ENCODE data around the gene ITGA5. TPM values are rescaled to one million over a fixed set of nuclear protein-coding genes. Genes with fewer than 3 reads are reported as not detected.

The ITGA5 gene
- total and polyA plus RNA-seq, 2 experiments from 2014 or later: 52.6 to 55.8 TPM

DNA sequence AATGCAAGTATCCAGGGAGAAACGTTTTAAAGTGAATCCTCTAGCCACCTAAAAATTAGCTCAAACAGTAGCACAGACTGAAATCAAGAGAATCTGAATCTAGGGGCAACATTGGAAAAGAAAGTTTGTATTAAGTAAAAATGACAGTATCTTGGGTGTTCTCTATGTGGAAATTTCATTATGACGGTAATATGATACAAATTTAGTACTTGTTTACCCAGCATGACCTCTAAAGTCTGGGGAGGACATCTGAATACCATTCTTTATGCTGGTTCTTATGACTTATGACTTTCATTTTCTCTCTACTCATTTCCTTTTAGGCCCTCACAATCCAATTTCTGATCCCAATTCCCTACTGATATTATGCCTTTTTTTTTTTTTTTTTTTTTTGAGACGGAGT lies 40.3 kb upstream of the ITGA5 start:
- peaks cover 47% of the 10 kb centered on the region for H3K27me3 ChIP-seq
- H3K9me3 ChIP-seq (ENCODE audit: low read depth): no peaks in the 10 kb centered on the region
- DNase-seq (ENCODE audit: low read depth in 1 of 2, low spot score in 1 of 2): no peak
- no peak overlapping the region for H3K4me3 ChIP-seq
- H3K4me1 ChIP-seq (ENCODE audit: low read depth): no peaks in the 10 kb centered on the region
- no peaks in the 10 kb centered on the region for H3K36me3 ChIP-seq
- H3K27ac ChIP-seq: no peak overlapping the region
- TF ChIP-seq, protein P1, sequence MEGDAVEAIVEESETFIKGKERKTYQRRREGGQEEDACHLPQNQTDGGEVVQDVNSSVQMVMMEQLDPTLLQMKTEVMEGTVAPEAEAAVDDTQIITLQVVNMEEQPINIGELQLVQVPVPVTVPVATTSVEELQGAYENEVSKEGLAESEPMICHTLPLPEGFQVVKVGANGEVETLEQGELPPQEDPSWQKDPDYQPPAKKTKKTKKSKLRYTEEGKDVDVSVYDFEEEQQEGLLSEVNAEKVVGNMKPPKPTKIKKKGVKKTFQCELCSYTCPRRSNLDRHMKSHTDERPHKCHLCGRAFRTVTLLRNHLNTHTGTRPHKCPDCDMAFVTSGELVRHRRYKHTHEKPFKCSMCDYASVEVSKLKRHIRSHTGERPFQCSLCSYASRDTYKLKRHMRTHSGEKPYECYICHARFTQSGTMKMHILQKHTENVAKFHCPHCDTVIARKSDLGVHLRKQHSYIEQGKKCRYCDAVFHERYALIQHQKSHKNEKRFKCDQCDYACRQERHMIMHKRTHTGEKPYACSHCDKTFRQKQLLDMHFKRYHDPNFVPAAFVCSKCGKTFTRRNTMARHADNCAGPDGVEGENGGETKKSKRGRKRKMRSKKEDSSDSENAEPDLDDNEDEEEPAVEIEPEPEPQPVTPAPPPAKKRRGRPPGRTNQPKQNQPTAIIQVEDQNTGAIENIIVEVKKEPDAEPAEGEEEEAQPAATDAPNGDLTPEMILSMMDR (IDR thresholded peaks at IDR 0.05; ENCODE audit: low read depth, low read length): no peak

GRCh38 chr12:54455760-54456469 lies 36.8 kb upstream of the ITGA5 start:
- Histone ChIP-seq H3K36me3 (no peaks in the 10 kb centered on the region), H3K27me3 (peaks cover 35% of the 10 kb centered on the region), H3K27ac (no peak overlapping the region), H3K4me3 (no peak overlapping the region), H3K4me1 (ENCODE audit: low read depth) (no peaks in the 10 kb centered on the region), H3K9me3 (ENCODE audit: low read depth) (no peaks in the 10 kb centered on the region)
- peak in 1 of 2 donors; percentile 12 for DNase-seq (ENCODE audit: low read depth in 1 of 2, low spot score in 1 of 2)
- TF ChIP-seq, protein P1 (IDR thresholded peaks at IDR 0.05; ENCODE audit: low read depth, low read length): no peak

GRCh38 chr12:54452628-54453027 lies 33.6 kb upstream of the ITGA5 start:
- Histone ChIP-seq H3K4me1 (ENCODE audit: low read depth) (no peaks in the 10 kb centered on the region), H3K27ac (no peak overlapping the region), H3K27me3 (peaks cover 45% of the 10 kb centered on the region), H3K36me3 (no peaks in the 10 kb centered on the region), H3K4me3 (no peak overlapping the region), H3K9me3 (ENCODE audit: low read depth) (no peaks in the 10 kb centered on the region)
- TF ChIP-seq, protein P1 (IDR thresholded peaks at IDR 0.05; ENCODE audit: low read depth, low read length): no peak
- no peak for DNase-seq (ENCODE audit: low read depth in 1 of 2, low spot score in 1 of 2)

DNA sequence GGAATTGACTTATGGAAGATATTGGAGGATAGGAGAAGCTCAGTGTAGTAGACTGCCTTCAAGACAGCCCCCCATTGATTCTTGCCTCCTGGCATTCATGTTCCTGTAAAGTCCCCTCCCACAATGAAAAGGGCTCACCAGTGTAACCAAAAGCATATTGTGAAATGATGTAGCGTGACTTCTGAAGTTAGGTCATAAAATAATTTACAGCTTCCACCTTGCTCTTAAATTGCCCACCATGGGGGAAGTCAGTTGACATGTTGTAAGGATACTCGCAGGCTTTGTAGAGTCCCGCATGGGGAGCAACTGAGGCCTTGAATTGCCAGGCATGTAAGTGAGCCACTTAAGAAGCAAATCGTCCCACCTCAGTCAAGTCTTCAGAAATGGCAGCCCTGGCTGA lies 29.3 kb upstream of the ITGA5 start:
- no peak overlapping the region for H3K27ac ChIP-seq
- TF ChIP-seq, protein P1 (IDR thresholded peaks at IDR 0.05; ENCODE audit: low read depth, low read length): no peak
- H3K4me3 ChIP-seq: no peak overlapping the region
- peaks cover 59% of the 10 kb centered on the region for H3K27me3 ChIP-seq
- no peaks in the 10 kb centered on the region for H3K36me3 ChIP-seq
- no peak for DNase-seq (ENCODE audit: low read depth in 1 of 2, low spot score in 1 of 2)
- no peaks in the 10 kb centered on the region for H3K9me3 ChIP-seq (ENCODE audit: low read depth)
- H3K4me1 ChIP-seq (ENCODE audit: low read depth): no peaks in the 10 kb centered on the region

DNA sequence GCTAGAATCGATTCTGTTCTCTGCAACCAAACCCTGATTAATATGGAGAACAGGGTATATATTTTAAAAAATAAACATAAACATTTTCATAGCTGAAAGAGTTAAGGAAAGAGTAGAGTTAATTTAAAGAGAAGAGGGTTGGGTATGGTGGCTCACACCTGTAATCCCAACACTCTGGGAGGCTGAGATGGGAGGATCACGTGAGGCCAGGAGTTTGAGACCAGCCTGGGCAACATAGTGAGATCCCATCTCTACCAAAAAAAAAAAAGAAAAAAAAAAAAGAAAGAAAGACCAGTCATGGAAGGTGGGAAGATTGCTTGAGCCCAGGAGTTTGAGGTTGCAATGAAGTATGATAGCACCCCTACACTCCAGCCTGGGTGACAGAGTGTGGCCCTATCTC lies 28.9 kb upstream of the ITGA5 start:
- Histone ChIP-seq H3K4me1 (ENCODE audit: low read depth) (no peaks in the 10 kb centered on the region), H3K27ac (no peak overlapping the region), H3K4me3 (no peak overlapping the region), H3K27me3 (peaks cover 59% of the 10 kb centered on the region), H3K36me3 (no peaks in the 10 kb centered on the region), H3K9me3 (ENCODE audit: low read depth) (no peaks in the 10 kb centered on the region)
- TF ChIP-seq, protein P1 (IDR thresholded peaks at IDR 0.05; ENCODE audit: low read depth, low read length): no peak
- DNase-seq (ENCODE audit: low read depth in 1 of 2, low spot score in 1 of 2): no peak

Measured in cardiac muscle cell (in vitro differentiated cells and primary cell).